GM23338 (cell line): ENCODE data around the gene SNX21. TPM values are rescaled to one million over a fixed set of nuclear protein-coding genes. Genes with fewer than 3 reads are reported as not detected.

Experiments used
- ATAC-seq: fragments of 200-7000 bp; cut with Tn5 transposase; 3 replicates; pipeline ENCODE4 v1.9.1; 2020
- DNase-seq: peaks from one replicate; pipeline ENCODE4 v3.0.0-alpha.2; 2015; ENCODE audit warnings: low spot score
- H2AFZ ChIP-seq: fragments of 200-600 bp; sonication (generic); 2 replicates; pipeline ENCODE4 v1.8.0; 2016; ENCODE audit warnings: antibody characterized with exemption, mild to moderate bottlenecking, moderate library complexity
- H3F3A ChIP-seq: fragments of 200-600 bp; sonication (generic); replicated peaks from 2 replicates; pipeline ENCODE4 v1.8.0; 2017; ENCODE audit warnings: antibody characterized with exemption, mixed run types, low read depth
- H3K27ac ChIP-seq: fragments of 200-600 bp; sonication (generic); 2 replicates; pipeline ENCODE4 v1.6.1; 2016; ENCODE audit warnings: low read depth
- H3K27me3 ChIP-seq: fragments of 200-600 bp; sonication (generic); 2 replicates; pipeline ENCODE4 v1.8.0; 2016; ENCODE audit warnings: mild to moderate bottlenecking, mixed run types, moderate library complexity; ENCODE audit not compliant: insufficient read depth
- H3K36me3 ChIP-seq: fragments of 200-600 bp; sonication (generic); 2 replicates; pipeline ENCODE4 v1.8.0; 2016; ENCODE audit warnings: mild to moderate bottlenecking; ENCODE audit not compliant: insufficient read depth
- H3K4me1 ChIP-seq: fragments of 200-600 bp; sonication (generic); 2 replicates; pipeline ENCODE4 v1.8.0; 2016; ENCODE audit warnings: mild to moderate bottlenecking, moderate library complexity; ENCODE audit not compliant: insufficient read depth
- H3K4me2 ChIP-seq: fragments of 200-600 bp; sonication (generic); 2 replicates; pipeline ENCODE4 v1.7.1; 2017; ENCODE audit warnings: mixed run types
- H3K4me3 ChIP-seq: fragments of 200-600 bp; sonication (generic); 2 replicates; pipeline ENCODE4 v1.6.1; 2016; ENCODE audit warnings: mixed run types
- H3K79me2 ChIP-seq: fragments of 200-600 bp; sonication (generic); replicated peaks from 2 replicates; pipeline ENCODE4 v1.8.0; 2017; ENCODE audit warnings: mild to moderate bottlenecking; ENCODE audit not compliant: insufficient read depth
- H3K9me2 ChIP-seq: fragments of 200-600 bp; sonication (generic); 2 replicates; pipeline ENCODE4 v1.8.0; 2017; ENCODE audit not compliant: insufficient read depth
- H4K20me1 ChIP-seq: fragments of 200-600 bp; sonication (generic); replicated peaks from 2 replicates; pipeline ENCODE4 v1.8.0; 2017; ENCODE audit warnings: mild to moderate bottlenecking; ENCODE audit not compliant: insufficient read depth
- H3K27ac Mint-ChIP-seq: 2 replicates; pipeline ENCODE4 v1.8.0; 2020; ENCODE audit warnings: inconsistent platforms, mild to moderate bottlenecking, moderate library complexity, mixed read lengths
- H3K27me3 Mint-ChIP-seq: 3 replicates; pipeline ENCODE4 v1.8.0; 2022; ENCODE audit warnings: low read depth, mild to moderate bottlenecking, moderate library complexity, mixed read lengths, inconsistent platforms; ENCODE audit not compliant: insufficient read depth, poor library complexity
- H3K36me3 Mint-ChIP-seq: 3 replicates; pipeline ENCODE4 v1.8.0; 2021; ENCODE audit warnings: low read depth, mild to moderate bottlenecking, inconsistent platforms, moderate library complexity, mixed read lengths
- H3K4me1 Mint-ChIP-seq: 3 replicates; pipeline ENCODE4 v1.8.0; 2020; ENCODE audit warnings: mild to moderate bottlenecking, inconsistent platforms, mixed read lengths
- H3K4me3 Mint-ChIP-seq: 3 replicates; pipeline ENCODE4 v1.8.0; 2021; ENCODE audit warnings: moderate library complexity, mild to moderate bottlenecking, inconsistent platforms, mixed read lengths
- H3K9me3 Mint-ChIP-seq: 3 replicates; pipeline ENCODE4 v1.8.0; 2020; ENCODE audit warnings: moderate library complexity, mild to moderate bottlenecking, inconsistent platforms, mixed read lengths
- CREB1 ChIP-seq: fragments of 250-450 bp; sonication (Bioruptor Pico); IDR thresholded peaks from 2 replicates; pipeline ENCODE4 v1.5.0; 2020; ENCODE audit warnings: low read depth, mild to moderate bottlenecking, moderate library complexity
- EZH2 ChIP-seq: fragments of 200-600 bp; sonication (generic); IDR thresholded peaks from one replicate; pipeline ENCODE4 v1.8.0; 2017; ENCODE audit warnings: antibody characterized with exemption, mild to moderate bottlenecking, low read depth; ENCODE audit not compliant: unreplicated experiment
- EZH2phosphoT487 ChIP-seq: fragments of 200-600 bp; sonication (generic); IDR thresholded peaks from one replicate; pipeline ENCODE4 v1.8.1; 2018; ENCODE audit warnings: antibody characterized with exemption; ENCODE audit not compliant: unreplicated experiment
- JUNB ChIP-seq: IDR thresholded peaks from one replicate; pipeline ENCODE4 v1.6.1; 2016; ENCODE audit warnings: antibody characterized with exemption; ENCODE audit not compliant: unreplicated experiment
- NANOG ChIP-seq: IDR thresholded peaks from 2 replicates; pipeline ENCODE4 v1.6.1; 2016; ENCODE audit warnings: antibody characterized with exemption, borderline replicate concordance
- POLR2AphosphoS5 ChIP-seq: IDR thresholded peaks from 2 replicates; pipeline ENCODE4 v1.6.1; 2016; ENCODE audit warnings: antibody characterized with exemption, low read depth
- STAT1 ChIP-seq: IDR thresholded peaks from one replicate; pipeline ENCODE4 v1.6.1; 2016; ENCODE audit warnings: antibody characterized with exemption; ENCODE audit not compliant: unreplicated experiment
- ZNF114 ChIP-seq: fragments of 250-450 bp; sonication (Bioruptor Pico); IDR thresholded peaks from 2 replicates; pipeline ENCODE4 v1.5.0; 2020; ENCODE audit warnings: mild to moderate bottlenecking, moderate library complexity
- ZNF331 ChIP-seq: fragments of 250-450 bp; sonication (Bioruptor Pico); IDR thresholded peaks from 2 replicates; pipeline ENCODE4 v1.5.0; 2020; ENCODE audit warnings: low read depth, mild to moderate bottlenecking, moderate library complexity
- polyA plus RNA-seq: library from polyadenylated mRNA; unstranded; fragments of >200 nt; fragmentation: Nextera tagmentation; extraction: Ambion mirVana; gene quantifications from 2 replicates; pipeline ENCODE4 v1.2.1, GENCODE V29; 2016
- total RNA-seq: library from RNA; depleted of rRNA; stranded (reverse); fragments of >200 nt; shearing (Covaris generic); gene quantifications from 2 replicates; pipeline ENCODE4 v1.2.3, GENCODE V29; 2014
- TF ChIP-seq, protein P1 (sequence below): IDR thresholded peaks from 2 replicates; pipeline ENCODE4 v1.6.1; 2016; ENCODE audit warnings: antibody characterized with exemption
- TF ChIP-seq, protein P2 (sequence below): fragments of 250-450 bp; sonication (Bioruptor Pico); IDR thresholded peaks from 2 replicates; pipeline ENCODE4 v1.5.0; 2020; ENCODE audit warnings: mild to moderate bottlenecking, moderate library complexity
- TF ChIP-seq, protein P3 (sequence below), 2 experiments: fragments of 200-600 bp in 1 of 2; sonication (generic) in 1 of 2; conservative IDR thresholded peaks; 2 replicates each; pipeline versions ENCODE4 v1.5.1 to v1.6.1; 2016 to 2017; ENCODE audit warnings: antibody characterized with exemption in 2 of 2, low read depth in 2 of 2, mild to moderate bottlenecking in 2 of 2, moderate library complexity in 1 of 2
- TF ChIP-seq, protein P4 (sequence below): IDR thresholded peaks from one replicate; pipeline ENCODE4 v1.6.1; 2018; ENCODE audit warnings: antibody characterized with exemption; ENCODE audit not compliant: unreplicated experiment

Gene SNX21
- total and polyA plus RNA-seq, 2 experiments from 2014 or later = 13.3 to 31.5 TPM

DNA sequence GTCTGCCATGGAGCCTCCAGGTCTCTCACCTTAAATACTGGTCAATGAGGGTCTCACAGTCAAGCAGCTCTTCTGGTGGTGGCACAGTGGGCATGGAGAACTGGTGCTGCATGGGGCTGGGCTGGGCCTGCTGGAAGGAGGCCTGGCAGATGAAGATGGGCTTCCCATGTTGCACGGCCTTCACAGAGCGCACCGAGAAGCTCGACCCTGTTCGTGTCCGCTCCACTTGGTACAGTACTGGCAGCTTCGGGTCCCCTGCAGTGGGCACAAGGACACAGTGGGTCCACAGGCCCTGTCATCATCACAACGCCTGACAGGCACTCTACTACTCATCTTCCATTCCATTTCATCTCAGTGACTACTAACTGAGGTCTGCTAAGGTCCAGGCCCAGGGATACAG is 14.8 kb downstream of the SNX21 start:
- peak overlapping the region; percentile 47; the same call in 1 of the 2 replicates for H3K27ac Mint-ChIP-seq

More for the DNA sequence above, 14.8 kb downstream of the SNX21 start:
- Histone ChIP-seq H3K79me2 (peaks cover 11% of the 10 kb centered on the region), H3F3A (no peaks in the 10 kb centered on the region; the same call in 1 of the 2 replicates), H4K20me1 (no peaks in the 10 kb centered on the region), H2AFZ (no peak overlapping the region), H3K27me3 (no peaks in the 10 kb centered on the region), H3K36me3 (peaks cover 15% of the 10 kb centered on the region), H3K27ac (no peak overlapping the region), H3K4me1 (peaks cover 19% of the 10 kb centered on the region), H3K4me3 (no peak overlapping the region), H3K4me2 (no peak overlapping the region), H3K9me2 (no peaks in the 10 kb centered on the region)
- no peak for ATAC-seq
- peaks cover 17% of the 10 kb centered on the region for H3K4me1 Mint-ChIP-seq
- H3K4me3 Mint-ChIP-seq = no peak overlapping the region
- peaks cover 36% of the 10 kb centered on the region for H3K36me3 Mint-ChIP-seq
- no peaks in the 10 kb centered on the region for H3K9me3 Mint-ChIP-seq
- H3K27me3 Mint-ChIP-seq = peaks cover 11% of the 10 kb centered on the region
- DNase-seq = no peak
- TF ChIP-seq NANOG (no peak), ZNF331 (CRISPR knock-in tag) (no peak), EZH2 (no peak), EZH2phosphoT487 (no peak), ZNF114 (CRISPR knock-in tag) (no peak), STAT1 (no peak), POLR2AphosphoS5 (no peak), JUNB (no peak), CREB1 (CRISPR knock-in tag) (no peak)
- TF ChIP-seq, protein P1, sequence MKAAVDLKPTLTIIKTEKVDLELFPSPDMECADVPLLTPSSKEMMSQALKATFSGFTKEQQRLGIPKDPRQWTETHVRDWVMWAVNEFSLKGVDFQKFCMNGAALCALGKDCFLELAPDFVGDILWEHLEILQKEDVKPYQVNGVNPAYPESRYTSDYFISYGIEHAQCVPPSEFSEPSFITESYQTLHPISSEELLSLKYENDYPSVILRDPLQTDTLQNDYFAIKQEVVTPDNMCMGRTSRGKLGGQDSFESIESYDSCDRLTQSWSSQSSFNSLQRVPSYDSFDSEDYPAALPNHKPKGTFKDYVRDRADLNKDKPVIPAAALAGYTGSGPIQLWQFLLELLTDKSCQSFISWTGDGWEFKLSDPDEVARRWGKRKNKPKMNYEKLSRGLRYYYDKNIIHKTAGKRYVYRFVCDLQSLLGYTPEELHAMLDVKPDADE = no peak
- TF ChIP-seq, protein P2, sequence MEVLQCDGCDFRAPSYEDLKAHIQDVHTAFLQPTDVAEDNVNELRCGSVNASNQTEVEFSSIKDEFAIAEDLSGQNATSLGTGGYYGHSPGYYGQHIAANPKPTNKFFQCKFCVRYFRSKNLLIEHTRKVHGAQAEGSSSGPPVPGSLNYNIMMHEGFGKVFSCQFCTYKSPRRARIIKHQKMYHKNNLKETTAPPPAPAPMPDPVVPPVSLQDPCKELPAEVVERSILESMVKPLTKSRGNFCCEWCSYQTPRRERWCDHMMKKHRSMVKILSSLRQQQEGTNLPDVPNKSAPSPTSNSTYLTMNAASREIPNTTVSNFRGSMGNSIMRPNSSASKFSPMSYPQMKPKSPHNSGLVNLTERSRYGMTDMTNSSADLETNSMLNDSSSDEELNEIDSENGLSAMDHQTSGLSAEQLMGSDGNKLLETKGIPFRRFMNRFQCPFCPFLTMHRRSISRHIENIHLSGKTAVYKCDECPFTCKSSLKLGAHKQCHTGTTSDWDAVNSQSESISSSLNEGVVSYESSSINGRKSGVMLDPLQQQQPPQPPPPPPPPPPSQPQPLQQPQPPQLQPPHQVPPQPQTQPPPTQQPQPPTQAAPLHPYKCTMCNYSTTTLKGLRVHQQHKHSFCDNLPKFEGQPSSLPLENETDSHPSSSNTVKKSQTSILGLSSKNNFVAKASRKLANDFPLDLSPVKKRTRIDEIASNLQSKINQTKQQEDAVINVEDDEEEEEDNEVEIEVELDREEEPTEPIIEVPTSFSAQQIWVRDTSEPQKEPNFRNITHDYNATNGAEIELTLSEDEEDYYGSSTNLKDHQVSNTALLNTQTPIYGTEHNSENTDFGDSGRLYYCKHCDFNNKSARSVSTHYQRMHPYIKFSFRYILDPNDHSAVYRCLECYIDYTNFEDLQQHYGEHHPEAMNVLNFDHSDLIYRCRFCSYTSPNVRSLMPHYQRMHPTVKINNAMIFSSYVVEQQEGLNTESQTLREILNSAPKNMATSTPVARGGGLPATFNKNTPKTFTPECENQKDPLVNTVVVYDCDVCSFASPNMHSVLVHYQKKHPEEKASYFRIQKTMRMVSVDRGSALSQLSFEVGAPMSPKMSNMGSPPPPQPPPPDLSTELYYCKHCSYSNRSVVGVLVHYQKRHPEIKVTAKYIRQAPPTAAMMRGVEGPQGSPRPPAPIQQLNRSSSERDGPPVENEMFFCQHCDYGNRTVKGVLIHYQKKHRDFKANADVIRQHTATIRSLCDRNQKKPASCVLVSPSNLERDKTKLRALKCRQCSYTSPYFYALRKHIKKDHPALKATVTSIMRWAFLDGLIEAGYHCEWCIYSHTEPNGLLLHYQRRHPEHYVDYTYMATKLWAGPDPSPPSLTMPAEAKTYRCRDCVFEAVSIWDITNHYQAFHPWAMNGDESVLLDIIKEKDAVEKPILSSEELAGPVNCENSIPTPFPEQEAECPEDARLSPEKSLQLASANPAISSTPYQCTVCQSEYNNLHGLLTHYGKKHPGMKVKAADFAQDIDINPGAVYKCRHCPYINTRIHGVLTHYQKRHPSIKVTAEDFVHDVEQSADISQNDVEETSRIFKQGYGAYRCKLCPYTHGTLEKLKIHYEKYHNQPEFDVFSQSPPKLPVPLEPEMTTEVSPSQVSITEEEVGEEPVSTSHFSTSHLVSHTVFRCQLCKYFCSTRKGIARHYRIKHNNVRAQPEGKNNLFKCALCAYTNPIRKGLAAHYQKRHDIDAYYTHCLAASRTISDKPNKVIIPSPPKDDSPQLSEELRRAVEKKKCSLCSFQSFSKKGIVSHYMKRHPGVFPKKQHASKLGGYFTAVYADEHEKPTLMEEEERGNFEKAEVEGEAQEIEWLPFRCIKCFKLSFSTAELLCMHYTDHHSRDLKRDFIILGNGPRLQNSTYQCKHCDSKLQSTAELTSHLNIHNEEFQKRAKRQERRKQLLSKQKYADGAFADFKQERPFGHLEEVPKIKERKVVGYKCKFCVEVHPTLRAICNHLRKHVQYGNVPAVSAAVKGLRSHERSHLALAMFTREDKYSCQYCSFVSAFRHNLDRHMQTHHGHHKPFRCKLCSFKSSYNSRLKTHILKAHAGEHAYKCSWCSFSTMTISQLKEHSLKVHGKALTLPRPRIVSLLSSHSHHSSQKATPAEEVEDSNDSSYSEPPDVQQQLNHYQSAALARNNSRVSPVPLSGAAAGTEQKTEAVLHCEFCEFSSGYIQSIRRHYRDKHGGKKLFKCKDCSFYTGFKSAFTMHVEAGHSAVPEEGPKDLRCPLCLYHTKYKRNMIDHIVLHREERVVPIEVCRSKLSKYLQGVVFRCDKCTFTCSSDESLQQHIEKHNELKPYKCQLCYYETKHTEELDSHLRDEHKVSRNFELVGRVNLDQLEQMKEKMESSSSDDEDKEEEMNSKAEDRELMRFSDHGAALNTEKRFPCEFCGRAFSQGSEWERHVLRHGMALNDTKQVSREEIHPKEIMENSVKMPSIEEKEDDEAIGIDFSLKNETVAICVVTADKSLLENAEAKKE = no peak
- TF ChIP-seq, protein P3, sequence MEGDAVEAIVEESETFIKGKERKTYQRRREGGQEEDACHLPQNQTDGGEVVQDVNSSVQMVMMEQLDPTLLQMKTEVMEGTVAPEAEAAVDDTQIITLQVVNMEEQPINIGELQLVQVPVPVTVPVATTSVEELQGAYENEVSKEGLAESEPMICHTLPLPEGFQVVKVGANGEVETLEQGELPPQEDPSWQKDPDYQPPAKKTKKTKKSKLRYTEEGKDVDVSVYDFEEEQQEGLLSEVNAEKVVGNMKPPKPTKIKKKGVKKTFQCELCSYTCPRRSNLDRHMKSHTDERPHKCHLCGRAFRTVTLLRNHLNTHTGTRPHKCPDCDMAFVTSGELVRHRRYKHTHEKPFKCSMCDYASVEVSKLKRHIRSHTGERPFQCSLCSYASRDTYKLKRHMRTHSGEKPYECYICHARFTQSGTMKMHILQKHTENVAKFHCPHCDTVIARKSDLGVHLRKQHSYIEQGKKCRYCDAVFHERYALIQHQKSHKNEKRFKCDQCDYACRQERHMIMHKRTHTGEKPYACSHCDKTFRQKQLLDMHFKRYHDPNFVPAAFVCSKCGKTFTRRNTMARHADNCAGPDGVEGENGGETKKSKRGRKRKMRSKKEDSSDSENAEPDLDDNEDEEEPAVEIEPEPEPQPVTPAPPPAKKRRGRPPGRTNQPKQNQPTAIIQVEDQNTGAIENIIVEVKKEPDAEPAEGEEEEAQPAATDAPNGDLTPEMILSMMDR (conservative IDR thresholded peaks at IDR 0.05; ENCODE audit: low read depth in 2 of 2) = no peak
- TF ChIP-seq, protein P4, sequence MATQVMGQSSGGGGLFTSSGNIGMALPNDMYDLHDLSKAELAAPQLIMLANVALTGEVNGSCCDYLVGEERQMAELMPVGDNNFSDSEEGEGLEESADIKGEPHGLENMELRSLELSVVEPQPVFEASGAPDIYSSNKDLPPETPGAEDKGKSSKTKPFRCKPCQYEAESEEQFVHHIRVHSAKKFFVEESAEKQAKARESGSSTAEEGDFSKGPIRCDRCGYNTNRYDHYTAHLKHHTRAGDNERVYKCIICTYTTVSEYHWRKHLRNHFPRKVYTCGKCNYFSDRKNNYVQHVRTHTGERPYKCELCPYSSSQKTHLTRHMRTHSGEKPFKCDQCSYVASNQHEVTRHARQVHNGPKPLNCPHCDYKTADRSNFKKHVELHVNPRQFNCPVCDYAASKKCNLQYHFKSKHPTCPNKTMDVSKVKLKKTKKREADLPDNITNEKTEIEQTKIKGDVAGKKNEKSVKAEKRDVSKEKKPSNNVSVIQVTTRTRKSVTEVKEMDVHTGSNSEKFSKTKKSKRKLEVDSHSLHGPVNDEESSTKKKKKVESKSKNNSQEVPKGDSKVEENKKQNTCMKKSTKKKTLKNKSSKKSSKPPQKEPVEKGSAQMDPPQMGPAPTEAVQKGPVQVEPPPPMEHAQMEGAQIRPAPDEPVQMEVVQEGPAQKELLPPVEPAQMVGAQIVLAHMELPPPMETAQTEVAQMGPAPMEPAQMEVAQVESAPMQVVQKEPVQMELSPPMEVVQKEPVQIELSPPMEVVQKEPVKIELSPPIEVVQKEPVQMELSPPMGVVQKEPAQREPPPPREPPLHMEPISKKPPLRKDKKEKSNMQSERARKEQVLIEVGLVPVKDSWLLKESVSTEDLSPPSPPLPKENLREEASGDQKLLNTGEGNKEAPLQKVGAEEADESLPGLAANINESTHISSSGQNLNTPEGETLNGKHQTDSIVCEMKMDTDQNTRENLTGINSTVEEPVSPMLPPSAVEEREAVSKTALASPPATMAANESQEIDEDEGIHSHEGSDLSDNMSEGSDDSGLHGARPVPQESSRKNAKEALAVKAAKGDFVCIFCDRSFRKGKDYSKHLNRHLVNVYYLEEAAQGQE = no peak
